Measurements from ENCODE around the gene HEY2.

GRCh38 chr6:125810445-125810844 is 61.0 kb downstream of the HEY2 start:
- TF ChIP-seq POLR2A (IDR thresholded peaks at IDR 0.05; ENCODE audit: low read depth, low read length) (no peak), POLR2AphosphoS5 (IDR thresholded peaks at IDR 0.05; ENCODE audit: low read depth, low read length) (no peak)
